GM04504 (cell line): ENCODE data around the gene FAM228B.
"Not testable (repeated sequence)": the region's sequence is repeated elsewhere in the genome, so short reads cannot be mapped to it uniquely, and the experiment has no call there.

Experiments
- DNase-seq: peaks from one replicate; pipeline ENCODE4 v3.0.0-alpha.2; 2012; ENCODE audit warnings: low read depth

FAM228B gene

GRCh38 chr2:24102677-24103076 is 20.6 kb upstream of the FAM228B start:
- DNase-seq, result no peak

DNA sequence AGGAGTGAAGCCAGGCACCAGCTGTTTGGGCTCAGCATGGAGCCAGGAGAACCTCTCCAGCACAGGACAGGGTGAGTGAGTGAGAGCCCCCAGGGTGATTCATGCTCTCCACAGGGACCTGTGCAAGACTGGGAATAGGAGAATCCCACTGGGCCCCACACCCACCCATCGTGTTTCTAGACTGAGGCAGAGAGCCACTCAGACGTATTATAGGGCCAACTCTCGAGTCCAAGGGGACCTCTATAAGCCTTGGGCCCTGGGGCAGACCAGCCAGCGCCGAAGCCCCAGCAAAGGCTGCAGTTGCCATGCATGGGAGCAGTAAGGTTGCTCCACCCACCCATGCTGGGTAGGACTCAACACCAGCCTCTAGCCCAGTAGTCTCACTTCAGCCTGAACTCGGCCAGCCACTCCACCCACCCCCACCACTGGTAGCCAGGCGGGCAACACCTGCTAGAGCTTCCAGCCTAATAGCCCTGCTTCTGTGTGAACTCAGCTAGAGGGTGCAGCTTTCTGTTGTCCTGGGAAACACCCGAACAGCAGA is 19.1 kb upstream of the FAM228B start:
- no peak for DNase-seq

DNA sequence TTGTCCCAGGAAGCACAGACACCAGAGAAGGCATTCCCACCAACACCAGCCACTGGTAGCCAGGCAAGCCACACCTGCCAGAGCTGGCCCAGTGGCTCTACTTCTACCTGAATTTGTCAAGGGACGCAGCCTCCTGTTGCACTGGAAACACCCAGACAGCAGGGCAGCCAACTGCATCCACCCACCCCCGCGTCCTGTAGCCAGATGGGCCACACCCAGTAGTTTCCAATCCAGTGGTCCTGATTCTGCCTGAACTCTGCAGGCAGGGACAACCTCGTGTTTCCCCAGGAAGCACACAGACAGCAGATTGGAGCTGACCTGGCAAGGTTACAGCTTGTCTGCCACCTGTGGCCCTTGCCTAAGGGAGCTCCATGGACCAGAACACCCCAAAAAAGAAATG is 18.4 kb upstream of the FAM228B start:
- no peak for DNase-seq

DNA sequence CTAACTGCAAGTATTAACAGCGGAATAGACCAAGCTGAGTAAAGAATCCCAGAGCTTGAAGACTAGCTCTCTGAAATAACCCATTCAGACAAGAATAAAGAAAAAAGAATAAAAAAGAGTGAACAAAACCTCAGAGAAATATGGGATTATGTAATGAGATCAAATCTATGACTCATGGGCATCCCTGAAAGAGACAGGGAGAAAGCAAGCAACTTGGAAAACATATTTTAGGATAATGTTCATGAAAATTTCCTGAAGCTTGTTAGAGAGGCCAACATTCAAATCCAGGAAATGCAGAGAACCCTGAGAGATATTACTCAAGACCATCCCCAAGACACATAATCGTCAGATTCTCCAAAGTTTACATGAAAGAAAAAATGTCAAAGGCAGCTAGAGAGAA is 17.5 kb upstream of the FAM228B start:
- no peak for DNase-seq

DNA sequence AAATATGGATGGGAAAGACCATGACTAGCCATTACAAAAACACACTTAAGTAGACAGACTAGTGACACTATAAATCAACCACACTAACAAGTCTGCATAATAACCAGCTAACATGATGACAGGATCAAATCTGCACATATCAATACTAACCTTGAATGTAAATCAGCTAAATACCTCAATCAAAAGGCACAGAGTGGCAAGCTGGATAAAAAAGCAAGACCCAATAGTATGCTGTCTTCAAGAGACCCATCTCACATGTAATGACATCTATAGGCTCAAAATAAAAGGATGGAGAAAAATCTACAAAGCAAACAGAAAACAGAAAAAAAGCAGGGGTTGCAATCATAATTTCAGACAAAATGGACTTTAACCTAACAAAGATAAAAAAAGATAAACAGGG is 16.5 kb upstream of the FAM228B start:
- DNase-seq, result no peak

DNA sequence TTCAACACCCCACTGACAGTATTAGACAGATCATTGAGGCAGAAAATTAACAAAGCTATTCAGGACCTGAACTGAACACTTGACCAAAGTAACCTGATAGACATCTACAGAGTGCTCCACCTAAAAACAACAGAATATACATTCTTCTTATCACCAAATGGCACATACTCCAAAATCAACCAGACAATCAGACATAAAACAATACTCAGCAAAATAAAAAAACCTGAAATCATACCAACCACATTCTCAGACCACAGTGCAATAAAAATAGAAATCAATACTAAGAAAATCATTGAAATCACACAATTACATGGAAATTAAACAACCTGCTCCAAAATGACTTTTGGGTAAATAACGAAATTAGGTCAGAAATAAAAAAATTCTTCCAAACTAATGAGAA is 15.9 kb upstream of the FAM228B start:
- no peak for DNase-seq

DNA sequence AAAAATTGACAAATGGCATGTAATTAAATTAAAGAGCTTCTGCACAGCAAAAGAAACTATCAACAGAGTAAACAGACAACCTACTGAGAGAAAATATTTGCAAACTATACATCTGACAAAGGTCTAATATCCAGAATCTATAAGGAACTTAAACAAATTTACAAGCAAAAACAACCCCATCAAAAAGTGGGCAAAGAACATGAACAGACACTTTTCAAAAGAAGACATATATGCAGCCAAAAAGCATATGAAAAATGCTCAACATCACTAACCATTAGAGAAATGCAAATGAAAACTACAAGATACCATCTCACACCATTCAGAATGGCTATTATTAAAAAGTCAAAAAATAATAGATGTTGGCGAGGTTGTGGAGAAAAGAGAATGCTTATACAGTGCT is 13.8 kb upstream of the FAM228B start:
- not testable (repeated sequence) for DNase-seq

GRCh38 chr2:24110660-24111303 is 12.5 kb upstream of the FAM228B start:
- no peak for DNase-seq

DNA sequence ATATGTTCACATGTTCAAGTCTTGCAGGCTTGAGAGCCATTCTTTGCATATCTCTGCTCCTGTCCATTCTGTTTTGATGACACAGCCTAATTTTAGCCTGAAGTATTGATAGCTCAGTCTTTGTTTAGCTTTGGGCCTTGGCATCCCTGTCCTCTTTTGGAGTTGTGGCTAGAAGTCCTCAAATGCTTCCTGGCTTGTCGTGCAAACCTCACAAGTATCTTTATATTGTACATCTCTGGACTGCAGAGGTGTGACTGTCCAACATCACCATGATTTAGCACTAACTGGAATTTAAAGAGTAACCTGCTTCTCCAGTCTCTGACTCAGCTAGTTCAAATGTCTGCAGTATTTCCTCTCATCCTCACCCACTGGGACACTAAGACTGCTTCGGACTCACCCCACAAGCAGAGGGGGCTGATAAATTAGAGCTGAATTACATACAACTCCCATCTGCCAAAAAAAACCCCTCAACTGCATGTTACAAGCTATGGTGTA is 11.8 kb upstream of the FAM228B start:
- DNase-seq, result no peak

- no peak for DNase-seq
These were observed 8.2 kb upstream of the FAM228B start for GRCh38 chr2:24115057-24115456.

DNA sequence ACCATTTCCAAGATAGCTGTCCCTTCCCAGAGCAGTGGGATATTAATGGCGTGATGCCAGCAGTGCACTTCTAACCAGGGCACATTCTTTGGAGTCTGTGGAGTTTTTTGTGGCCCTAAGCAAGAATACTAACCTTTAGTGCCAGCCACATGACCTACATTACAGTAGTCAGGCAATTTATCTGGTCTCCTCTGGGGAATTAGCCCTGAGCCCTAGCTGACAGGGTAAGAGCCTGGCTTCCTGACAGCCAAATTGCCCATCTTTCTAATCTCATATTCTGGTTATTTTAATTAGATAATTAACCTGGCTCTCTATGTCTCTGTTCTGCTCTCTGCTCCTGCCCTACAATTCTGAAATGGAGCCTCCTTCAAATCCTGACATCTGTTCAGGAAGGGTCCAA is 5.4 kb upstream of the FAM228B start:
- no peak for DNase-seq

GRCh38 chr2:24121066-24121465 is 2.2 kb upstream of the FAM228B start:
- DNase-seq, result no peak

- DNase-seq, result no peak
These were observed 1.8 kb upstream of the FAM228B start for GRCh38 chr2:24121469-24121868.

GRCh38 chr2:24122366-24123194 is 689 bp upstream of the FAM228B start:
- no peak for DNase-seq

DNA sequence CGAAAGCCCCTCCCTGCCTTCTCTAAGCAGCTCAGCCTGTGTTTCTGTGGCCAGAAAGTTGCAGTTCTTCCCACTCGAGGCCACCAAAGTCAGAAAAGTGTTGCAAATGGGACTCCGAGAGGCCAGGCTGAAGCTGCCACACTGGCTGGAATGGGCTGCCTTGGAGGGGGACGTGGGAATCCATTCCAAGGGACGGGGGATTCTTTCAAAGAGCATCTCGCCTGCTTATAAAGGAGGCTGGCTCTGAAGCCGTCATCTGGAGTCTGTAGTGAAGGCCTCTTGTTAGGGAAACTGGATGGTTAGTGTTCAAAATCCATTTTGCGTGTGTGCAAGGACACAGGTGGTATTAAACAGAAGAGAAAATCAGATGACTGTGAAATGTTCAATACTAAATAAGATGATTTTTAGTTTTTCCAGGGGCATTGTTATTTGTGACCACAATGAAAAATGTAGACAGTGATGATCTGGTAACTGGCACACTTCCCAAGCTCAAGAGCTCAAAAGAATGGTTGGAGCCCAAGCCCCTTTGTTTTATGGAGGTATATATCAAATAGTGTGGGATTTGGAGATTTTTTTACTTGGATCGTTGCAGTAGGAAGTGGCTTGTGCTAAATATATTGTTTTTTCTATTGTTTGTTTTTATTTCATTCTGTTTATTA is 782 bp downstream of the FAM228B start:
- DNase-seq, result no peak

DNA sequence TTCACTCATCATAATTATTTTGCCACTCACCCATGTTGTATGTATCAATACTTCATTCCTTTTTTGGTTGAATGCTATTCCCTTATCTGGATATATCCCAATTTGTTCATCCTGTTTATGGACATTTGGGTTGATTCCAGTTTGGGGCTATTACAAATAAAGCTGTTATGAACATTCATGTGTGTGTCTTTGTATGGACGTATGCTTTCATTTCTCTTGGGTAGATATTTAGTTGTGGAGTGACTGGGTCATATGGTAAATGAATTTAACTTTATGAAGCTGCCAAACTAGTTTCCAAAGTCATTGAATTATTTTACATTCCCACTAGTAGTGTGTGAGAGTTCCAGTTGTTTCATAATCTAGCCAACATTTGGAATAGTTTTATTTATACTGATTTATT is 2.7 kb downstream of the FAM228B start:
- no peak for DNase-seq

GRCh38 chr2:24132543-24132942 is 9.3 kb downstream of the FAM228B start:
- no peak for DNase-seq

DNA sequence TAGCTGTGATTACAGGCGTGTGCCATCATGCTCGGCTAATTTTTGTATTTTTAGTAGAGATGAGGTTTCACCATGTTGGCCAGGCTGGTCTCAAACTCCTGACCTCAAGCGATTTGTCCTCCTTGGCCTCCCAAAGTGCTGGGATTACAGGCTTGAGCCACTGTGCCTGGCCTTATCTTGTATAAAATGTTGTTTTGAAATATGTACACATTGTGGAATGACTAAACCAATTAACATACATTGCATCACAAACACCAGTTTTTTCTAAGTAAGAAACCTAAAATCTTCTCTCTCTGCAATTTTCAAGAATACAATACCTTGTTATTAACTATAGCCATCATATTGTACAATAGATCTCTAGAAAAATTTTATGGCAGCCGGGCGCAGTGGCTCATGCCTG is 17.0 kb downstream of the FAM228B start:
- DNase-seq, result not testable (repeated sequence)

GRCh38 chr2:24147364-24147763 is 24.1 kb downstream of the FAM228B start:
- DNase-seq, result no peak

GRCh38 chr2:24152413-24153197 is 29.3 kb downstream of the FAM228B start:
- no peak for DNase-seq

- DNase-seq, result no peak
These were observed 30.2 kb downstream of the FAM228B start for GRCh38 chr2:24153478-24153877.

- no peak for DNase-seq
These were observed 34.9 kb downstream of the FAM228B start for GRCh38 chr2:24158131-24158530.
